ENCODE measurements around the gene WNK2. TPM values are rescaled to one million over a fixed set of nuclear protein-coding genes. Genes with fewer than 3 reads are reported as not detected.

WNK2 gene
- total and polyA plus RNA-seq, 2 of the 4 experiments (the other 2 are of a cell fraction), result not detected

- Histone ChIP-seq H3K23ac (ENCODE audit: low read depth, low read length) (no peak overlapping the region), H2AK9ac (replicated peaks; ENCODE audit: low read depth, low read length, poor library complexity) (no peak overlapping the region), H4K91ac (ENCODE audit: insufficient read depth, low read depth, low read length) (no peak overlapping the region), H2BK20ac (ENCODE audit: low read depth, low read length) (no peak overlapping the region), H3K18ac (ENCODE audit: low read depth, low read length) (no peak overlapping the region), H4K8ac (ENCODE audit: low read depth in 2 of 2, low read length in 2 of 2) (no peak overlapping the region), H3K4me3 (ENCODE audit: insufficient read depth, low read depth, low read length) (no peak overlapping the region), H3K4me2 (ENCODE audit: low read depth, low read length) (no peak overlapping the region), H3K27me3 (ENCODE audit: control insufficient read depth, insufficient read depth, low read length) (no peaks in the 10 kb centered on the region; the same call in none of the 2 replicates), H2BK5ac (ENCODE audit: low read depth, low read length, poor library complexity, severe bottlenecking) (no peak overlapping the region), H3K9ac (ENCODE audit: low read depth, low read length) (no peak overlapping the region), H3K14ac (replicated peaks; ENCODE audit: low read depth, low read length) (no peak overlapping the region), H2AK5ac (ENCODE audit: low read depth, low read length) (no peak overlapping the region), H2AFZ (replicated peaks; ENCODE audit: low read length, poor library complexity) (no peak overlapping the region), H2BK120ac (ENCODE audit: low read depth, low read length) (no peak overlapping the region), H3K4ac (ENCODE audit: low read depth, low read length) (no peak overlapping the region), H4K5ac (ENCODE audit: low read depth, low read length) (no peak overlapping the region), H3K9me1 (ENCODE audit: insufficient read depth, low read length) (no peaks in the 10 kb centered on the region), H3K9me3 (ENCODE audit: control insufficient read depth, insufficient read depth, low read length) (no peaks in the 10 kb centered on the region), H3K4me1 (ENCODE audit: control insufficient read depth, insufficient read depth, low read length) (no peaks in the 10 kb centered on the region), H3K36me3 (ENCODE audit: control insufficient read depth, insufficient read depth, low read length) (no peaks in the 10 kb centered on the region), H3K56ac (ENCODE audit: extremely low read depth, insufficient read depth, low read length) (no peak overlapping the region), H3K79me1 (ENCODE audit: low read depth in 1 of 2, low read length in 2 of 2) (no peaks in the 10 kb centered on the region), H2BK15ac (ENCODE audit: low read depth, low read length) (no peak overlapping the region), H4K20me1 (ENCODE audit: insufficient read depth, low read length) (no peaks in the 10 kb centered on the region), H3K27ac (ENCODE audit: insufficient read depth, low read length) (no peak overlapping the region)
- TF ChIP-seq RFX5 (IDR thresholded peaks at IDR 0.05; ENCODE audit: low read depth, low read length), result no peak
- TF ChIP-seq RAD21 (IDR thresholded peaks at IDR 0.05; ENCODE audit: low read length), result no peak
- TF ChIP-seq FOS (IDR thresholded peaks at IDR 0.05; ENCODE audit: low read depth, low read length), result no peak
- TF ChIP-seq CHD1 (IDR thresholded peaks at IDR 0.05; ENCODE audit: low read depth, low read length), result no peak
- no peak for TF ChIP-seq MXI1 (IDR thresholded peaks at IDR 0.05; ENCODE audit: borderline replicate concordance, low read depth, low read length)
- no peak for TF ChIP-seq CEBPB (IDR thresholded peaks at IDR 0.05; ENCODE audit: low read depth, low read length)
- no peak for TF ChIP-seq MAZ (IDR thresholded peaks at IDR 0.05; ENCODE audit: borderline replicate concordance, low read depth, low read length)
- intact Hi-C loops (cut with micrococcal nuclease), result no loop called here
- 92% methylated on average over 2 of the region's 7 CpGs; no CpG with 5 or more reads in 1 of the 2 experiments for WGBS, 2 experiments (ENCODE audit: extremely low coverage in 2 of 2, insufficient read length in 1 of 2)
- DNase-seq (no peak), ATAC-seq (ENCODE audit: low read depth) (no peak)
- no TSS peak for BruUV-seq (replicated peaks)
- in situ Hi-C loops (cut with MboI; ENCODE audit: low sequenced_read_pairs), result no loop called here
- CTCF ChIA-PET, result no interaction called here
- dilution Hi-C loops (cut with HindIII; ENCODE audit: low sequenced_read_pairs, unreplicated experiment), result no loop called here
- POLR2A ChIA-PET (ENCODE audit: unreplicated experiment), result no interaction called here
These were observed 94.2 kb downstream of the WNK2 start for GRCh38 chr9:93278144-93278543.

Measured in IMR-90 (cell line).